Fibroblast of lung (primary cell): ENCODE measurements around the gene PTPRF. TPM values are rescaled to one million over a fixed set of nuclear protein-coding genes. Genes with fewer than 3 reads are reported as not detected.

Experiments used
- DNase-seq, 2 donors: peaks; one replicate each; pipeline versions ENCODE4 v3.0.0 to v3.0.0-alpha.2; 2010; ENCODE audit warnings: low read depth in 2 of 2
- H2AFZ ChIP-seq: 2 replicates; pipeline ENCODE4 v1.5.1; 2012; ENCODE audit warnings: low read length, control low read depth, inconsistent platforms
- H3K27ac ChIP-seq: 2 replicates; pipeline ENCODE4 v1.5.1; 2011; ENCODE audit warnings: low read length, control low read depth; ENCODE audit not compliant: insufficient read depth
- H3K27me3 ChIP-seq: 2 replicates; pipeline ENCODE4 v1.5.1; 2011; ENCODE audit warnings: mild to moderate bottlenecking, low read length; ENCODE audit not compliant: control insufficient read depth, insufficient read depth
- H3K36me3 ChIP-seq: 2 replicates; pipeline ENCODE4 v1.5.1; 2011; ENCODE audit warnings: low read length; ENCODE audit not compliant: control insufficient read depth, insufficient read depth
- H3K4me1 ChIP-seq: 2 replicates; pipeline ENCODE4 v1.5.1; 2011; ENCODE audit warnings: low read length; ENCODE audit not compliant: control insufficient read depth, insufficient read depth; ENCODE audit errors: extremely low read depth
- H3K4me2 ChIP-seq: 2 replicates; pipeline ENCODE4 v1.5.1; 2011; ENCODE audit warnings: low read length, control low read depth; ENCODE audit not compliant: insufficient read depth; ENCODE audit errors: extremely low read depth
- H3K4me3 ChIP-seq, 4 experiments: fragments of 200-600 bp in 1 of 4; sonication (generic) in 1 of 4; replicated peaks in 1 of 4; 2 replicates each; pipeline ENCODE4 v1.5.1; 2011 to 2016; ENCODE audit warnings: low read length in 4 of 4, low read depth in 3 of 4, mild to moderate bottlenecking in 3 of 4, control low read depth in 2 of 4, inconsistent platforms in 1 of 4, mixed read lengths in 1 of 4; ENCODE audit not compliant: insufficient read depth in 1 of 4; ENCODE audit errors: control extremely low read depth in 1 of 4
- H3K79me2 ChIP-seq: 2 replicates; pipeline ENCODE4 v1.5.1; 2012; ENCODE audit warnings: mild to moderate bottlenecking, low read length, inconsistent platforms; ENCODE audit not compliant: control insufficient read depth, insufficient read depth
- H3K9ac ChIP-seq: 2 replicates; pipeline ENCODE4 v1.5.1; 2011; ENCODE audit warnings: mild to moderate bottlenecking, low read length, control low read depth; ENCODE audit not compliant: insufficient read depth
- H3K9me3 ChIP-seq: 2 replicates; pipeline ENCODE4 v1.5.1; 2012; ENCODE audit warnings: low read depth, low read length; ENCODE audit not compliant: control insufficient read depth, insufficient read depth
- H4K20me1 ChIP-seq: 2 replicates; pipeline ENCODE4 v1.5.1; 2011; ENCODE audit warnings: low read length; ENCODE audit not compliant: control insufficient read depth, insufficient read depth; ENCODE audit errors: extremely low read depth
- CTCF ChIP-seq, 2 donors: IDR thresholded peaks in 1 of 2; conservative IDR thresholded peaks in 1 of 2; 1 replicate in 1 of 2; 2 replicates in 1 of 2; pipeline ENCODE4 v1.5.1; 2011 to 2012; ENCODE audit warnings: low read length in 2 of 2, control low read depth in 1 of 2, inconsistent platforms in 1 of 2, low read depth in 1 of 2, mild to moderate bottlenecking in 1 of 2
- EZH2 ChIP-seq: IDR thresholded peaks from 2 replicates; pipeline ENCODE4 v1.5.1; 2012; ENCODE audit warnings: low read length, control low read depth, mild to moderate bottlenecking; ENCODE audit errors: missing control alignments
- polyA plus RNA-seq, 2 donors: library from polyadenylated mRNA; depleted of rRNA in 1 of 2; stranded (reverse) in 1 of 2; unstranded in 1 of 2; fragments of >200 nt; gene quantifications; 2 replicates each; pipeline ENCODE4 v1.2.1, GENCODE V29; 2011 to 2012; ENCODE audit warnings: missing spikeins in 1 of 2
- total RNA-seq: library from RNA; depleted of rRNA; stranded (reverse); fragments of >200 nt; gene quantifications from 2 replicates; pipeline ENCODE4 v1.2.1, GENCODE V29; 2014

The PTPRF gene
- total and polyA plus RNA-seq, 2 donors (not counting 1 experiment from before 2014, with no cell fraction given) = 45.2 to 52.0 TPM

DNA sequence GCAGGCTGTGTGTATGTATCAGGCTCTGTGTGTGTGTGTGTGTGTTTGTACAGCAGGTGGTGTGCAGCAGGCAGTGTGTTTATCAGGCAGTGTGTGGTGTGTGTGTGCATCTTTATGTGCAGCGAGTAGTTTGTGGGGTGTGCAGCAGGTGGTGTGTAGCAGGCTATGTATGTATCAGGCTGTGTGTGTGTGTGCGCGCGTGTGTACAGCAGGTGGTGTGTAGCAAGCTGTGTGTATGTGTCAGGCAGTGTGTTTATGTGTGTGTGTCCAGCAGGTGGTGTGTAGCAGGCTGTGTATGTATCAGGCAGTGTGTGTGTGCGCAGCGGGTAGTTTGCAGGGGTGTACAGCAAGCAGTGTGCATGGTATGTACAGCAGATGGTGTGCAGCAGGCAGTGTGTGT lies 29.0 kb downstream of the PTPRF start:
- TF ChIP-seq CTCF (conservative IDR thresholded peaks at IDR 0.05 in 1 of 2, IDR thresholded peaks at IDR 0.05 in 1 of 2; ENCODE audit: low read depth in 1 of 2, low read length in 2 of 2) (no peak), EZH2 (no peak)
- Histone ChIP-seq H3K27me3 (no peaks in the 10 kb centered on the region), H3K9me3 (no peaks in the 10 kb centered on the region), H3K27ac (no peak overlapping the region), H3K36me3 (peaks cover 2% of the 10 kb centered on the region), H3K4me1 (peaks cover 2% of the 10 kb centered on the region), H3K4me2 (no peak overlapping the region), H3K9ac (no peak overlapping the region), H3K4me3 (no peak overlapping the region), H3K79me2 (peaks cover 6% of the 10 kb centered on the region), H2AFZ (no peak overlapping the region), H4K20me1 (no peaks in the 10 kb centered on the region)
- DNase-seq = no peak

DNA sequence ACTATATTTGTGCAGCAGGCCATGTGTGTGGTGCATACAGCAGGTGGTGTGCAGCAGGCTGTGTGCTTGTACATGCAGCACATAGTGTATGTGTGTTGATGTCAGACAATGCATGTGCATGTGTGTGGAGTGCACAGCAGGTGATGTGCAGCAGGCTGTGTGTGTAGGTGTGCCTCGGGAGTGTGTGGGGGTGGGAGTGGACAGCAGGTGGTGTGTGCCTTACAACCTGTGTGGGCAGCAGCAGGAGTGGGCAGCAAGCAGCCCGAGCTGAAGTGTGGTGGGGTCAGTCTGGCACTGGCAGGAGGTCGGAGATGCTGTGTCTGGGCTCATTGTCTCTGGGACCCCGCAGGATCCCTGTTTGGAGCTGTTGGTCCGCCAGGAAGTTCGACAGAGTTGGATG lies 29.6 kb downstream of the PTPRF start:
- H3K4me3 ChIP-seq = no peak overlapping the region
- no peak overlapping the region for H3K27ac ChIP-seq
- peaks cover 4% of the 10 kb centered on the region for H3K4me1 ChIP-seq
- peaks cover 6% of the 10 kb centered on the region for H3K79me2 ChIP-seq
- TF ChIP-seq EZH2 = no peak
- no peak for TF ChIP-seq CTCF (conservative IDR thresholded peaks at IDR 0.05 in 1 of 2, IDR thresholded peaks at IDR 0.05 in 1 of 2; ENCODE audit: low read depth in 1 of 2, low read length in 2 of 2)
- H3K4me2 ChIP-seq = no peak overlapping the region
- no peak overlapping the region for H2AFZ ChIP-seq
- no peaks in the 10 kb centered on the region for H3K27me3 ChIP-seq
- peaks cover 2% of the 10 kb centered on the region for H3K36me3 ChIP-seq
- no peaks in the 10 kb centered on the region for H3K9me3 ChIP-seq
- no peak overlapping the region for H3K9ac ChIP-seq
- DNase-seq = no peak
- H4K20me1 ChIP-seq = no peaks in the 10 kb centered on the region

DNA sequence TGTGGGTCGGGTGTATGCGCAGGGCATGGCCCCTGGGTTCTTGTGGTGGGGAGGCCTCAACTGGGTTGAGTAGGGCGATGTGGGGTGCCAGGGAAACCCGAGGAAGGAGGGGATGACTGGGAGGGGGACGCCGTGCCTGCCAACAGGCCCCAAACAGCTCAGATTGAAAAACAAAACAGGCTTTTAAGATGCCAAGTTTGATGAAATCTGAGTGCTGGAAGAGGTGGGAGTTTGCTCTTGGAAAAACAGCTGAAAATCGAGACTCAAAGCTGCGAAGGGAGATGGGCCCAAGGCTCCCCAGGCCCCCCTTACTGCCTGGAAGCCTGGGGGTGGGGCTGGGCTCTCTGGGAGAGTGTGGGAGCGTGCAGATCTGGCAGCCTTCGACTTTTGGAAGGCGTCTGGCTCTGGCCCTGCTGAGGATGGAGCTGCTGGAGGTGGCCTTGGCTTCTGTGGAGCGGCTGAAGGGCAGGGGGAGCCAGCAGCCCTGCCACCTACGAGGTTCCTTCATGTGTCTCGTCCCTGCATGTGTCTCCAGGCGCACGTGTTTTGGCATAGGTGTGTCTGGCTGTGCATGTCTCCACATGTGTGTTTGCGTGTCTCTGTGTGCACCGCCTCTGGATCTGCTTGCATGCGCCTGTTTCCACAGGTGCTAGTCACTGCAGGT lies 33.3 kb downstream of the PTPRF start:
- H2AFZ ChIP-seq = no peak overlapping the region
- peak in 1 of 2 donors; percentile 36 for DNase-seq

More for the DNA sequence above, 33.3 kb downstream of the PTPRF start:
- H3K27ac ChIP-seq = no peak overlapping the region
- H3K79me2 ChIP-seq = peaks cover 4% of the 10 kb centered on the region
- H3K4me3 ChIP-seq = no peak overlapping the region
- H3K27me3 ChIP-seq = no peaks in the 10 kb centered on the region
- TF ChIP-seq EZH2 (no peak), CTCF (conservative IDR thresholded peaks at IDR 0.05 in 1 of 2, IDR thresholded peaks at IDR 0.05 in 1 of 2; ENCODE audit: low read depth in 1 of 2, low read length in 2 of 2) (no peak)
- H3K4me2 ChIP-seq = no peak overlapping the region
- no peaks in the 10 kb centered on the region for H4K20me1 ChIP-seq
- H3K4me1 ChIP-seq = peaks cover 7% of the 10 kb centered on the region
- no peak overlapping the region for H3K9ac ChIP-seq
- H3K9me3 ChIP-seq = no peaks in the 10 kb centered on the region
- H3K36me3 ChIP-seq = no peaks in the 10 kb centered on the region
